ENCODE measurements around the gene TNIK.

TNIK gene

GRCh38 chr3:171150945-171151344 lies 309.3 kb downstream of the TNIK start:
- no peak for TF ChIP-seq FOXP2 (optimal IDR thresholded peaks at IDR 0.05; ENCODE audit: borderline replicate concordance, extremely low read depth, extremely low read length, insufficient read depth)

GRCh38 chr3:171149526-171150116 lies 310.6 kb downstream of the TNIK start:
- TF ChIP-seq POLR2AphosphoS5 (IDR thresholded peaks at IDR 0.05; ENCODE audit: low read depth, low read length), result no peak
- no peak for TF ChIP-seq SIN3A (IDR thresholded peaks at IDR 0.05; ENCODE audit: borderline replicate concordance, insufficient read depth, low read length)
- no peak for TF ChIP-seq TAF1 (IDR thresholded peaks at IDR 0.05; ENCODE audit: borderline replicate concordance, insufficient read depth, low read length)
- no peak for TF ChIP-seq FOXP2 (optimal IDR thresholded peaks at IDR 0.05; ENCODE audit: borderline replicate concordance, extremely low read depth, extremely low read length, insufficient read depth)
- TF ChIP-seq REST (IDR thresholded peaks at IDR 0.05; ENCODE audit: insufficient read depth in 1 of 2, low read depth in 2 of 2, low read length in 2 of 2), result no peak

GRCh38 chr3:171145798-171146197 lies 314.4 kb downstream of the TNIK start:
- TF ChIP-seq REST (IDR thresholded peaks at IDR 0.05; ENCODE audit: insufficient read depth in 1 of 2, low read depth in 2 of 2, low read length in 2 of 2), result no peak
- no peak for TF ChIP-seq FOXP2 (optimal IDR thresholded peaks at IDR 0.05; ENCODE audit: borderline replicate concordance, extremely low read depth, extremely low read length, insufficient read depth)
- TF ChIP-seq POLR2AphosphoS5 (IDR thresholded peaks at IDR 0.05; ENCODE audit: low read depth, low read length), result no peak
- TF ChIP-seq TAF1 (IDR thresholded peaks at IDR 0.05; ENCODE audit: borderline replicate concordance, insufficient read depth, low read length), result no peak
- TF ChIP-seq SIN3A (IDR thresholded peaks at IDR 0.05; ENCODE audit: borderline replicate concordance, insufficient read depth, low read length), result no peak

- TF ChIP-seq FOXP2 (optimal IDR thresholded peaks at IDR 0.05; ENCODE audit: borderline replicate concordance, extremely low read depth, extremely low read length, insufficient read depth) (no peak), SIN3A (IDR thresholded peaks at IDR 0.05; ENCODE audit: borderline replicate concordance, insufficient read depth, low read length) (no peak), REST (IDR thresholded peaks at IDR 0.05; ENCODE audit: insufficient read depth in 1 of 2, low read depth in 2 of 2, low read length in 2 of 2) (no peak), POLR2AphosphoS5 (IDR thresholded peaks at IDR 0.05; ENCODE audit: low read depth, low read length) (no peak), TAF1 (IDR thresholded peaks at IDR 0.05; ENCODE audit: borderline replicate concordance, insufficient read depth, low read length) (no peak)
These were observed 317.2 kb downstream of the TNIK start for GRCh38 chr3:171142985-171143384.

- no peak for TF ChIP-seq TAF1 (IDR thresholded peaks at IDR 0.05; ENCODE audit: borderline replicate concordance, insufficient read depth, low read length)
These were observed 320.0 kb downstream of the TNIK start for GRCh38 chr3:171140246-171140645.

- TF ChIP-seq TAF1 (IDR thresholded peaks at IDR 0.05; ENCODE audit: borderline replicate concordance, insufficient read depth, low read length) (no peak), SIN3A (IDR thresholded peaks at IDR 0.05; ENCODE audit: borderline replicate concordance, insufficient read depth, low read length) (no peak), REST (IDR thresholded peaks at IDR 0.05; ENCODE audit: insufficient read depth in 1 of 2, low read depth in 2 of 2, low read length in 2 of 2) (no peak), FOXP2 (optimal IDR thresholded peaks at IDR 0.05; ENCODE audit: borderline replicate concordance, extremely low read depth, extremely low read length, insufficient read depth) (no peak), POLR2AphosphoS5 (IDR thresholded peaks at IDR 0.05; ENCODE audit: low read depth, low read length) (no peak)
These were observed 322.2 kb downstream of the TNIK start for GRCh38 chr3:171138027-171138426.

All from PFSK-1 (cell line).